ENCODE data around the gene CMBL. TPM values are rescaled to one million over a fixed set of nuclear protein-coding genes. Genes with fewer than 3 reads are reported as not detected.

CMBL gene
- total and polyA plus RNA-seq, 2 of the 13 experiments (the other 11 are each of a cell fraction or from before 2014, with no cell fraction given), result 11.5 to 17.0 TPM

DNA sequence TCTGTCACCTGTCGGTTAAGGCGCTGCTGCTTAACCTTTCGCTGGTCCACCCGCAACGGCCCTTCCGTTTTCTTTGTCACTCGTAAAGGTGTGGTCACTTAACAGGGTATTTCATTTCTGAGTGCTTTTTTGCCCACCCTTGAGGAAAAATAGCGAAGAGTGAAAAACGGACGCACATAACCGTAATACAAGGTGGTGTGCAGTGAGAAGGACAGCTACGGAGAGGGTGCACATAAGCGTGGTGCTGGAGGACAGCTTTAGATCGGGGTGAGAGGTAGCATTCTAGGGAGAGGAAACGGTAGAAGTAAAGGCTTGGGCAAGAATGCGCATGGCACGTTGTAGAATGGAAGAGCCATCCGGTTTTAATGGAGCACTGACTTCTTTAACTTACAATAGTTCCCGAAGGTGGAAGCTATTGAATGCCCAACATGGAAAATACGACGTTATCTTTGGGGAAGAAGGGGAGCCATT is 56.9 kb downstream of the CMBL start (continued):
- TF ChIP-seq KIAA2018 (CRISPR knock-in tag; IDR thresholded peaks at IDR 0.05; ENCODE audit: borderline replicate concordance), result no peak
- no peak for TF ChIP-seq MIER2 (CRISPR knock-in tag; IDR thresholded peaks at IDR 0.05)
- no peak for TF ChIP-seq ZBTB38 (CRISPR knock-in tag; IDR thresholded peaks at IDR 0.05)
- TF ChIP-seq KDM4B (CRISPR knock-in tag; IDR thresholded peaks at IDR 0.05), result no peak
- TF ChIP-seq SMYD3 (CRISPR knock-in tag; IDR thresholded peaks at IDR 0.05), result 0 out of 2 replicates have a peak, but pooled peaks have one; percentile 2
- no peak for TF ChIP-seq ZNF432 (CRISPR knock-in tag; IDR thresholded peaks at IDR 0.05; ENCODE audit: borderline replicate concordance)
- TF ChIP-seq, protein P1, sequence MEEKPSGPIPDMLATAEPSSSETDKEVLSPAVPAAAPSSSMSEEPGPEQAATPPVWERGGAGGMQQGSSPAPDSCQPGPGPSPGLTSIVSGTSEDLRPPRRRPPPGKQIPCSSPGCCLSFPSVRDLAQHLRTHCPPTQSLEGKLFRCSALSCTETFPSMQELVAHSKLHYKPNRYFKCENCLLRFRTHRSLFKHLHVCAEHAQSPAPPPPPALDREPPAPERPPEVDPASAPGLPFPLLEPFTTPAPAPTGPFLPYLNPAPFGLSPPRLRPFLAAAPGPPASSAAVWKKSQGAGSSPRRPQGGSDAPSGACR (CRISPR knock-in tag; IDR thresholded peaks at IDR 0.05), result no peak
- no peak for TF ChIP-seq ARNTL (CRISPR knock-in tag; IDR thresholded peaks at IDR 0.05)
- no peak for TF ChIP-seq PITX1 (CRISPR knock-in tag; IDR thresholded peaks at IDR 0.05)
- TF ChIP-seq RBM22 (optimal IDR thresholded peaks at IDR 0.05; ENCODE audit: low read length), result peak; percentile 13
- no peak for TF ChIP-seq ZBTB44 (CRISPR knock-in tag; IDR thresholded peaks at IDR 0.05)
- no peak for TF ChIP-seq NFIC (IDR thresholded peaks at IDR 0.05; ENCODE audit: low read length)
- TF ChIP-seq ASH2L (IDR thresholded peaks at IDR 0.05; ENCODE audit: insufficient read length, low read depth, low read length), result no peak
- no peak for TF ChIP-seq FOXA1 (IDR thresholded peaks at IDR 0.05)
- TF ChIP-seq FOXA1 (CRISPR knock-in tag; IDR thresholded peaks at IDR 0.05), result no peak

All from HepG2 (cell line).